HG03521 (cell line): Measurements from ENCODE around the gene POLA2.

ENCODE experiments used
- ATAC-seq: cut with Tn5 transposase; IDR thresholded peaks from one replicate; pipeline ENCODE4 v1.9.1; 2021; ENCODE audit warnings: mild to moderate bottlenecking, moderate library complexity; ENCODE audit not compliant: unreplicated experiment

Gene POLA2

GRCh38 chr11:65279741-65280440, 18.1 kb downstream of the POLA2 start:
- no peak for ATAC-seq

- ATAC-seq: no peak
Observed at GRCh38 chr11:65280646-65281045, 18.9 kb downstream of the POLA2 start.

- no peak for ATAC-seq
Observed at GRCh38 chr11:65286686-65287085, 24.9 kb downstream of the POLA2 start.

DNA sequence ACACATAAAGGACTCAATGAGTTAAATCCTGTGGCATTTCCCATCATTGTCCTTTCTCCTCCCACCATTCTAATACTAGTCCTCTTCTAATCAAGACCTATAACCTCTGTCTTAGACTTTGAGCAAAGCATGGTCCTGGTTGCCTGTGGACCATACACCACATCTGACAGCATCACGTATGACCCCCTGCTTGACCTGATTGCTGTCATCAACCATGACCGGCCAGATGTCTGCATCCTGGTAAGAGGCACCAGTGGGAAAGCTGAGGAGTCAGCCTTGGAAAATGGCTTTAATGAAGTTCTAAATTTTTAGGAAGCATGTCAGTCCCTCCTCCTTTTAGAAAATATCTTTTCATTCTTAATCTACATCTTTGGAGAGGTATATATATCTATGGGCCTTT, 25.8 kb downstream of the POLA2 start:
- ATAC-seq: no peak

DNA sequence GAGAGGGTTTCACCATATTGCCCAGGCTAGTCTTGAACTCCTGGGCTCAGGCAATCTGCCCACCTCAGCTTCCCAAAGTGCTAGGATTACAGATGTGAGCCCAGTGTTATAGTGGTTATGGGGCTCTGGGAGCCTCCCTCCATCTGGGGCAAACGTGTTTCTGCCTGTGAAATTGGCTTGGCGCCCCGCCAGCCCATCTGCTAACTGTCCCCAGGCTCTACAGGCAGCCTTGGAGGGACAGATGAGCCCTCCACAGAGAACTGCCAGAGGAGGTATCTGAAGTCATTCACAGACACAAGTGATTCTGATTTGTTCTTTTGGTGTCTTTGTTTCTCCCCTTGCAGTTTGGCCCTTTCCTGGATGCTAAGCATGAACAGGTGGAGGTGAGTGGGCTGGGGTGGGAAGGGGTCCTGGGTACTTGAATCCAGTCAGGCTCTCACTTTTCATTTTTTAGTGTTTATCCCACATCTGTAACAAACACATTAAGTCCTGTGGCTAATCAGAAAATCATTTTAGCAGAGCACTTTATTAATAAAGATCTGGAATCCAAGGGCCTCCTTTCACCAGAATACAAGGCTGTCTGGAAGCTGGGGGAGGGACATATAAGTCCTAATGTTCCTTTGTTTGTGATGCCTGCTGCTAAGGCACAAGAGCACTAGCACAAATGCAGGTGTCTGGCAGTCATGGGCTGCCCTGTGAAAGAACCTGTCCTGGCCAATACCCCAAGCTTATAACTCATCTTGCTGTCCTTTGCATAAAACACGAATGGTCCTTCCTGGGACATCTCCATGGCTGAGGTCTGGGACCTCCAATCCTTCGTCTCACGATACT, 27.2 kb downstream of the POLA2 start:
- no peak for ATAC-seq

DNA sequence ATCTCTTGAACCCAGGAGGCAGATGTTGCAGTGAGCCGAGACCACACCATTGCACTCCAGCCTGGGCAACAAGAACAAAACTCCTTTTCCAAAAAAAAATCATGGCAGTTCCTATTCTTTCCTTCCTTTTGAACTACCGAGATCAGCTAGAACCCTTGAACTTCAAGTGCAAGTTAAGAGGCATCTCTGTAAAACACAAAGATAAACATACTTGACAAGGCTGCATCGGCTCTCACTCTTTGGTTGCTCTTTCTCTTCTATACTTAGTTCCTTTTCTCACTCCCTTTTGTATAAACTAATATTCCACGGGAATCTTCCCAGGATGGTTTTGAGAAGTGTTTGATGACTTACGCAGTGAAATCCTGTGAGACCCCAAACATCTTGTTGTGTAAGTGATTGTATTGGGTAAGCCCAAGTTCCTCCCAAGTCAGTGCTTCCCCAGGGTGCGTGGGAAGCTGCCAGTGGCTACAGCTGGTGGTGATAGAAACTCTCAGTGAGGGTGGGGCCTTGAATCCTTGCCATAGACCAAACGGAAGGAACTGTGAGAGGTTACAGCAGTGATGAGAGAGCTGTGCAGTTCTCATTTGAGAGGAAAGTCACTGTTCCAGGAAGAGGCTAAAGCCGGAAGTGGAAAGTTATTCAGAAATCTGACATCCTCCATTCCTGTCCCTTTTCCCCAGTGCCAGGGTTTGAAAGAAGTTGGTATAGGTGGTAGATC, 28.8 kb downstream of the POLA2 start:
- ATAC-seq: no peak

DNA sequence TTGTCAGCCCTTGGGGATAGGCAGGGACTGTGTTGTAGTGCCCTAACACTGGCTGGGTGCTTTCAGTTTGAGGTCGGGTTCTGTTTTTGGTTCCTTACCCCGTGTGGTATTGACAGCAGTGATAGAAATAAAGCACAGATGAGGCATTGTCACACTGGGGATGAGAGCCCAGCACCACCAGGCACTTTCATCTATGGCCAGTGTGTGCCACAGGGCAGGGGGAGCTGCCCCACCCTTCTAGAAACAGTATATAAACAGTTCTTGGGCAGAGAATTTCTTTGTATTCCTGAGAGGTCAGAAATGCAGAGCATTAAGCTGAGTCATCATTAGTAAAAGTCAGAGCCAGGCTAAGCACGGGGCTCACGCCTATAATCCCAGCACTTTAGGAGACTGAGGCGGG, 29.9 kb downstream of the POLA2 start:
- no peak for ATAC-seq

- no peak for ATAC-seq
Observed at GRCh38 chr11:65292890-65293289, 31.1 kb downstream of the POLA2 start.

GRCh38 chr11:65293909-65294381, 32.2 kb downstream of the POLA2 start:
- ATAC-seq: no peak

- ATAC-seq: no peak
Observed at GRCh38 chr11:65295001-65295400, 33.2 kb downstream of the POLA2 start.

- ATAC-seq: no peak
Observed at GRCh38 chr11:65295571-65296341, 34.0 kb downstream of the POLA2 start.

DNA sequence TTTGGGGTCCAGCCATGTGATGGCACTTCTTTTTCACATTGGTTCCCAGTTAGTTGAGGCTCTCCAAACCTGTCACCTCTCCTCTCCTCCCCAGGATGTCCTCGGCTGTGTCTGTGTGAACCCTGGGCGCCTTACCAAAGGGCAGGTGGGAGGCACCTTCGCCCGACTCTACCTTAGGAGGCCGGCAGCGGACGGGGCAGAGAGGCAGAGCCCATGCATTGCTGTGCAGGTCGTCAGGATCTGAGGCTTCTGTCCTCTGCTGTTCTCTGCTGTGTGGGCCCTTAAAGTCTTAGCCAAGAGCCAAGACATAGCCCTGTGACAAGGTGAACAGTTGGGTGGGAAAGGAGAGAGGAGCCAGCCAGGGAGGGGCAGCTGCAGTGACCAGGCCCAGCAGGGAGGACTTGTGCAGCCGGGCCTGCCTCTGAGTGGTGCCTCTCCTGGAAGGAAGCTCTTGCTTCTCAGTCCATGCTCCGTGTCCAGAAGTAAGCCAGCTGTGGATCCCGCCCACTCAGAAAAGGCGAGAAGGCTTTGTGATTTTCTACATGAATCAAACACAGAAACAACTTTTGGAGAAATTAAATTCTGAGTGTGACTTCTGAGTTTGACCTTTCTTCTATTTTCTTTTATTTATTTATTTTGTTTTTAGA, 35.4 kb downstream of the POLA2 start:
- no peak for ATAC-seq

- ATAC-seq: no peak
Observed at GRCh38 chr11:65298131-65298535, 36.4 kb downstream of the POLA2 start.

- no peak for ATAC-seq
Observed at GRCh38 chr11:65298655-65299179, 37.0 kb downstream of the POLA2 start.

DNA sequence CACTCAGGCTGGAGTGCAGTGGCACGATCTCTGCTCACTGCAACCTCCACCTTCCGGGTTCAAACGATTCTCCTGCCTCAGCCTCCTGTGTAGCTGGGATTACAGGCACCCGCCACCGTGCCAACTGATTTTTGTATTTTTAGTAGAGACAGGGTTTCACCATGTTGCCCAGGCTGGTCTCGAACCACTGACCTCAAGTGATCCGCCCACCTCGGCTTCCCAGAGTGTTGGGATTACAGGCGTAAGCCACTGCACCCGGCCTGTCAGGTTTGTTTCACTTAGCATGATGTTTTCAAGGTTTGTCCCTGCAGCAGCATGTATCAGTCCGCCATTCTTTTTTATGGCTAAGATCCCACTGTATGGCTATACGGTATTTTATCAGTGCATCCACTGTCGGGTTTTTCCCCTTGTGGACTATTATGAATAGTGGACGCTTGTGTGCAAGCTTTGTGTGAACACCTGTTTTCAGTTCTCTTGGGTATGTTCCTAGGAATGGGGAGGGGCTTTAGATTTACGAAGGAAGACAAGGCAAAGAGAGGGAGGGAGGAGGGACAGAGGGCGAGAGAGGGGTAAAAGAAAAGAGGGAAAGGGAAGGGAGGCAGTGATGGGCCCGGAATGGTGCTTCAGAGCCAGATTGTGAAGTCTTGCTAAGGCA, 39.0 kb downstream of the POLA2 start:
- ATAC-seq: no peak

DNA sequence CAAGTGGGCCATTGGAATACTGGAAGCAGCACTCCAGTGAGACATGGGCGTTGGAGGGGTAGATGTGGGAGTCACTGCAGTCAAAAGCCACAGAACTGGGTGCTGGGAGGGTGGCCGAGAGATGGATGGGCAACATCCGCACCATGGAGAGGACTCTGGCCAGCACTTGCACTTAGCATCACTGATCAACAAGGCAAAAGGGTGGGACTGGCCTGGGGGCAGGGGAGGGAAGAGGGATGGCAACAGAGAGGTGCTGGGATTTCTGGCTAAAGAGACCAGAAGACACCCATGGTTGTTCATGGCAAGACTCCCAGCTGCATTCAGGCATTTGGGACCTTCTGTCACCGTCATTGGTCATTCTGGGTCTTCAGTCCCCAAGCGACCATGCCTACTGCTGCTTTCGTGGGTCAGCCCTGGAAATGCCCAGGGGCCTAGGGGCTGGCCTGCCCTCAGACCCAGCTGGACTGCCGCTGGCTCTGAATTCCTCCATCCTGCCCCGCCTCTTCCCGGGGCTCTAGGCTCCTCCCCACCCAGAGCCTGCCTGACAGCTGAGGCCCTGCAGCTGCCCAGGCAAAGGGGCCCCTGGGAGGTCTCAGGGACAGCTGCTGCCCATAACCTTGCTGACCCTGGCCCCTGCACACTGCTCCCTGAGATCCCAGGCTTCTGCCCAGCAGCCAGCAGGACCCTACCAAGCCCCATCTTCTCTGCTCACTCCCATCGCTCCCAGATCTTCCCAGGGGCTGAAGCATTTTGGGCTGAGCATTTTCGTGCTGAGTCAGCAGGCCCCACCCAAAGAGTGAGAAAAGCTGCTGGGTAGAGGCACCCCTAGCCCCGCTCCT, 39.9 kb downstream of the POLA2 start:
- no peak for ATAC-seq

GRCh38 chr11:65303555-65303954, 41.8 kb downstream of the POLA2 start:
- no peak for ATAC-seq

GRCh38 chr11:65304110-65304509, 42.3 kb downstream of the POLA2 start:
- no peak for ATAC-seq

GRCh38 chr11:65304613-65305012, 42.9 kb downstream of the POLA2 start:
- no peak for ATAC-seq
